Measurements from ENCODE around the gene CCL23.

The CCL23 gene

GRCh38 chr17:35982409-35983191, 35.2 kb downstream of the CCL23 start:
- Histone ChIP-seq H3K4me3 (ENCODE audit: low read depth in 1 of 2, low read length in 2 of 2) (no peak overlapping the region), H3K27ac (ENCODE audit: low read depth, low read length) (no peak overlapping the region), H3K9ac (ENCODE audit: low read length) (no peak overlapping the region), H3K27me3 (ENCODE audit: control insufficient read depth in 1 of 2, insufficient read depth in 2 of 2, low read length in 2 of 2) (no peaks in the 10 kb centered on the region), H3K4me1 (ENCODE audit: insufficient read depth, low read length) (no peaks in the 10 kb centered on the region), H3K36me3 (ENCODE audit: insufficient read depth, low read length) (no peaks in the 10 kb centered on the region), H3K9me3 (ENCODE audit: low read length) (no peaks in the 10 kb centered on the region)

- Histone ChIP-seq H3K27ac (ENCODE audit: low read depth, low read length) (no peak overlapping the region), H3K9ac (ENCODE audit: low read length) (no peak overlapping the region), H3K27me3 (ENCODE audit: control insufficient read depth in 1 of 2, insufficient read depth in 2 of 2, low read length in 2 of 2) (no peaks in the 10 kb centered on the region), H3K4me1 (ENCODE audit: insufficient read depth, low read length) (no peaks in the 10 kb centered on the region), H3K36me3 (ENCODE audit: insufficient read depth, low read length) (no peaks in the 10 kb centered on the region), H3K9me3 (ENCODE audit: low read length) (no peaks in the 10 kb centered on the region), H3K4me3 (ENCODE audit: low read depth in 1 of 2, low read length in 2 of 2) (no peak overlapping the region)
Measured at GRCh38 chr17:35981908-35982330, 35.9 kb downstream of the CCL23 start.

- H3K27ac ChIP-seq (ENCODE audit: low read depth, low read length): no peak within 1 kb of the TSS
- no peaks in the 10 kb centered on the region for H3K36me3 ChIP-seq (ENCODE audit: insufficient read depth, low read length)
- no peaks in the 10 kb centered on the region for H3K4me1 ChIP-seq (ENCODE audit: insufficient read depth, low read length)
- H3K9me3 ChIP-seq (ENCODE audit: low read length): no peaks in the 10 kb centered on the region
- H3K4me3 ChIP-seq (ENCODE audit: low read depth in 1 of 2, low read length in 2 of 2): no peak within 1 kb of the TSS
- no peak within 1 kb of the TSS for H3K9ac ChIP-seq (ENCODE audit: low read length)
- no peaks in the 10 kb centered on the region for H3K27me3 ChIP-seq (ENCODE audit: control insufficient read depth in 1 of 2, insufficient read depth in 2 of 2, low read length in 2 of 2)
Measured at GRCh38 chr17:35981246-35981645, 36.5 kb downstream of the CCL23 start, which contains the start of gene CCL16. TSS of gene CCL16 (minus strand) at chr17:35981497. CDS start at chr17:35981420, 77 bp downstream.

- no peaks in the 10 kb centered on the region for H3K9me3 ChIP-seq (ENCODE audit: low read length)
- H3K27me3 ChIP-seq (ENCODE audit: control insufficient read depth in 1 of 2, insufficient read depth in 2 of 2, low read length in 2 of 2): no peaks in the 10 kb centered on the region
- H3K36me3 ChIP-seq (ENCODE audit: insufficient read depth, low read length): no peaks in the 10 kb centered on the region
- H3K27ac ChIP-seq (ENCODE audit: low read depth, low read length): no peak overlapping the region
- no peak overlapping the region for H3K4me3 ChIP-seq (ENCODE audit: low read depth in 1 of 2, low read length in 2 of 2)
- H3K4me1 ChIP-seq (ENCODE audit: insufficient read depth, low read length): no peaks in the 10 kb centered on the region
- no peak overlapping the region for H3K9ac ChIP-seq (ENCODE audit: low read length)
Measured at GRCh38 chr17:35978346-35978745, 39.4 kb downstream of the CCL23 start.

- Histone ChIP-seq H3K4me3 (ENCODE audit: low read depth in 1 of 2, low read length in 2 of 2) (no peak overlapping the region), H3K9me3 (ENCODE audit: low read length) (no peaks in the 10 kb centered on the region), H3K4me1 (ENCODE audit: insufficient read depth, low read length) (no peaks in the 10 kb centered on the region), H3K9ac (ENCODE audit: low read length) (no peak overlapping the region), H3K36me3 (ENCODE audit: insufficient read depth, low read length) (no peaks in the 10 kb centered on the region), H3K27ac (ENCODE audit: low read depth, low read length) (no peak overlapping the region), H3K27me3 (ENCODE audit: control insufficient read depth in 1 of 2, insufficient read depth in 2 of 2, low read length in 2 of 2) (no peaks in the 10 kb centered on the region)
Measured at GRCh38 chr17:35977509-35977908, 40.3 kb downstream of the CCL23 start.

- no peaks in the 10 kb centered on the region for H3K4me1 ChIP-seq (ENCODE audit: insufficient read depth, low read length)
- no peak overlapping the region for H3K9ac ChIP-seq (ENCODE audit: low read length)
- H3K27me3 ChIP-seq (ENCODE audit: control insufficient read depth in 1 of 2, insufficient read depth in 2 of 2, low read length in 2 of 2): no peaks in the 10 kb centered on the region
- H3K27ac ChIP-seq (ENCODE audit: low read depth, low read length): no peak overlapping the region
- H3K36me3 ChIP-seq (ENCODE audit: insufficient read depth, low read length): no peaks in the 10 kb centered on the region
- H3K4me3 ChIP-seq (ENCODE audit: low read depth in 1 of 2, low read length in 2 of 2): no peak overlapping the region
- H3K9me3 ChIP-seq (ENCODE audit: low read length): no peaks in the 10 kb centered on the region
Measured at GRCh38 chr17:35973333-35974260, 44.2 kb downstream of the CCL23 start.

- no peak overlapping the region for H3K4me3 ChIP-seq (ENCODE audit: low read depth in 1 of 2, low read length in 2 of 2)
- H3K27ac ChIP-seq (ENCODE audit: low read depth, low read length): no peak overlapping the region
- no peaks in the 10 kb centered on the region for H3K27me3 ChIP-seq (ENCODE audit: control insufficient read depth in 1 of 2, insufficient read depth in 2 of 2, low read length in 2 of 2)
- H3K9ac ChIP-seq (ENCODE audit: low read length): no peak overlapping the region
- H3K9me3 ChIP-seq (ENCODE audit: low read length): no peaks in the 10 kb centered on the region
- H3K4me1 ChIP-seq (ENCODE audit: insufficient read depth, low read length): no peaks in the 10 kb centered on the region
- H3K36me3 ChIP-seq (ENCODE audit: insufficient read depth, low read length): no peaks in the 10 kb centered on the region
Measured at GRCh38 chr17:35972945-35973332, 44.8 kb downstream of the CCL23 start.

- H3K27me3 ChIP-seq (ENCODE audit: control insufficient read depth in 1 of 2, insufficient read depth in 2 of 2, low read length in 2 of 2): no peaks in the 10 kb centered on the region
- no peak overlapping the region for H3K27ac ChIP-seq (ENCODE audit: low read depth, low read length)
- no peaks in the 10 kb centered on the region for H3K4me1 ChIP-seq (ENCODE audit: insufficient read depth, low read length)
- no peak overlapping the region for H3K9ac ChIP-seq (ENCODE audit: low read length)
- H3K36me3 ChIP-seq (ENCODE audit: insufficient read depth, low read length): no peaks in the 10 kb centered on the region
- H3K9me3 ChIP-seq (ENCODE audit: low read length): no peaks in the 10 kb centered on the region
- no peak overlapping the region for H3K4me3 ChIP-seq (ENCODE audit: low read depth in 1 of 2, low read length in 2 of 2)
Measured at GRCh38 chr17:35972535-35972934, 45.2 kb downstream of the CCL23 start.

GRCh38 chr17:35972066-35972465, 45.7 kb downstream of the CCL23 start:
- no peaks in the 10 kb centered on the region for H3K36me3 ChIP-seq (ENCODE audit: insufficient read depth, low read length)
- no peak overlapping the region for H3K9ac ChIP-seq (ENCODE audit: low read length)
- H3K27me3 ChIP-seq (ENCODE audit: control insufficient read depth in 1 of 2, insufficient read depth in 2 of 2, low read length in 2 of 2): no peaks in the 10 kb centered on the region
- no peak overlapping the region for H3K4me3 ChIP-seq (ENCODE audit: low read depth in 1 of 2, low read length in 2 of 2)
- no peaks in the 10 kb centered on the region for H3K9me3 ChIP-seq (ENCODE audit: low read length)
- no peak overlapping the region for H3K27ac ChIP-seq (ENCODE audit: low read depth, low read length)
- H3K4me1 ChIP-seq (ENCODE audit: insufficient read depth, low read length): no peaks in the 10 kb centered on the region

GRCh38 chr17:35969558-35970380, 48.0 kb downstream of the CCL23 start:
- H3K4me3 ChIP-seq (ENCODE audit: low read depth in 1 of 2, low read length in 2 of 2): no peak overlapping the region
- H3K27ac ChIP-seq (ENCODE audit: low read depth, low read length): no peak overlapping the region

GRCh38 chr17:35968520-35969054, 49.2 kb downstream of the CCL23 start:
- H3K4me1 ChIP-seq (ENCODE audit: insufficient read depth, low read length): no peaks in the 10 kb centered on the region
- no peaks in the 10 kb centered on the region for H3K9me3 ChIP-seq (ENCODE audit: low read length)
- no peak overlapping the region for H3K27ac ChIP-seq (ENCODE audit: low read depth, low read length)
- no peaks in the 10 kb centered on the region for H3K27me3 ChIP-seq (ENCODE audit: control insufficient read depth in 1 of 2, insufficient read depth in 2 of 2, low read length in 2 of 2)
- H3K4me3 ChIP-seq (ENCODE audit: low read depth in 1 of 2, low read length in 2 of 2): no peak overlapping the region
- H3K36me3 ChIP-seq (ENCODE audit: insufficient read depth, low read length): no peaks in the 10 kb centered on the region
- H3K9ac ChIP-seq (ENCODE audit: low read length): no peak overlapping the region

More at GRCh38 chr17:35969558-35970380, 48.0 kb downstream of the CCL23 start:
- H3K9me3 ChIP-seq (ENCODE audit: low read length): no peaks in the 10 kb centered on the region
- no peak overlapping the region for H3K9ac ChIP-seq (ENCODE audit: low read length)
- H3K4me1 ChIP-seq (ENCODE audit: insufficient read depth, low read length): no peaks in the 10 kb centered on the region
- H3K36me3 ChIP-seq (ENCODE audit: insufficient read depth, low read length): no peaks in the 10 kb centered on the region
- H3K27me3 ChIP-seq (ENCODE audit: control insufficient read depth in 1 of 2, insufficient read depth in 2 of 2, low read length in 2 of 2): no peaks in the 10 kb centered on the region

Data from muscle layer of colon (tissue), 2 donors.